Activated CD4-positive, alpha-beta T cell treated with anti-CD3 and anti-CD28 coated beads, Interleukin-2, amount 50 U/mL, for 4 hours (primary cell): ENCODE results near the gene KANK3.
"Not testable (repeated sequence)": the region's sequence is repeated elsewhere in the genome, so short reads cannot be mapped to it uniquely, and the experiment has no call there.

Source experiments
- DNase-seq, 2 experiments: peaks; one replicate each; pipeline ENCODE4 v3.0.0-alpha.2; 2020

KANK3 gene

GRCh38 chr19:8370176-8371010 is 27.3 kb upstream of the KANK3 start:
- no peak for DNase-seq

GRCh38 chr19:8367327-8368001 is 24.4 kb upstream of the KANK3 start:
- DNase-seq: no peak

- no peak for DNase-seq
Measured at GRCh38 chr19:8366961-8367326, 23.9 kb upstream of the KANK3 start.

- DNase-seq: no peak
Measured at GRCh38 chr19:8366121-8366581, 23.1 kb upstream of the KANK3 start.

GRCh38 chr19:8363803-8364771 is 21.0 kb upstream of the KANK3 start, which contains the start of gene ANGPTL4:
TSS of gene ANGPTL4 (plus strand) at chr19:8364155. CDS start at chr19:8364322, 167 bp downstream.
- DNase-seq: peak; percentile 52 to 62

GRCh38 chr19:8361921-8362793 is 19.1 kb upstream of the KANK3 start:
- DNase-seq: no peak

GRCh38 chr19:8360196-8360595 is 17.1 kb upstream of the KANK3 start:
- no peak for DNase-seq

- no peak for DNase-seq
Measured at GRCh38 chr19:8358948-8359347, 15.9 kb upstream of the KANK3 start.

- DNase-seq: no peak
Measured at GRCh38 chr19:8357007-8357521, 14.0 kb upstream of the KANK3 start.

GRCh38 chr19:8355631-8356402 is 12.8 kb upstream of the KANK3 start:
- DNase-seq: no peak

GRCh38 chr19:8352845-8353244 is 9.8 kb upstream of the KANK3 start:
- not testable (repeated sequence) for DNase-seq

- no peak for DNase-seq
Measured at GRCh38 chr19:8352134-8352827, 9.2 kb upstream of the KANK3 start.

- DNase-seq: not testable (repeated sequence)
Measured at GRCh38 chr19:8349629-8350372, 6.7 kb upstream of the KANK3 start.

- no peak for DNase-seq
Measured at GRCh38 chr19:8343483-8343844, 402 bp upstream of the KANK3 start.

- DNase-seq: no peak
Measured at GRCh38 chr19:8342316-8342683, 762 bp downstream of the KANK3 start.

GRCh38 chr19:8341504-8341903 is 1.6 kb downstream of the KANK3 start:
- DNase-seq: not testable (repeated sequence)

GRCh38 chr19:8340341-8341096 is 2.5 kb downstream of the KANK3 start:
- DNase-seq: no peak

- DNase-seq: no peak
Measured at GRCh38 chr19:8338835-8339234, 4.2 kb downstream of the KANK3 start.

- DNase-seq: no peak
Measured at GRCh38 chr19:8337728-8338127, 5.3 kb downstream of the KANK3 start.
